ENCODE data around the gene SEMA6A.

DNA sequence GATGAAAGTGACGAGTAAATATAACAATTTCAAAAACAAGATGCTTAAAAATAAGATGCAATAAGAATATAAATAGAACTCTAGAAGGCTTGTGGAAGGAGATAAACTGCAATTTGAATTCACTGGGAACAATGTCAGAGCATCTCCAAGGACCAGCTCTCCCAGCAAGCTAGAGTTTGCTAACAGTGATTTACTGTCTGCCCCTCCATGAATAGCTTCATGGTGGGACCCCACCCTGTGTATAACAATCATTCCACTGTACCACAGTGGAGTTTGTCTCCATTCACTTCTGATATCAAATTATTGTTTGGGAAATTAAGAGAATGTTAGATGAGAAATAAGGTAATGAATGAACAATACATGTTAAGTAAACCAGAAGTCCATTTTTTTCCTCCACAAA lies 7.3 kb upstream of the SEMA6A start:
- TF ChIP-seq, protein P1, sequence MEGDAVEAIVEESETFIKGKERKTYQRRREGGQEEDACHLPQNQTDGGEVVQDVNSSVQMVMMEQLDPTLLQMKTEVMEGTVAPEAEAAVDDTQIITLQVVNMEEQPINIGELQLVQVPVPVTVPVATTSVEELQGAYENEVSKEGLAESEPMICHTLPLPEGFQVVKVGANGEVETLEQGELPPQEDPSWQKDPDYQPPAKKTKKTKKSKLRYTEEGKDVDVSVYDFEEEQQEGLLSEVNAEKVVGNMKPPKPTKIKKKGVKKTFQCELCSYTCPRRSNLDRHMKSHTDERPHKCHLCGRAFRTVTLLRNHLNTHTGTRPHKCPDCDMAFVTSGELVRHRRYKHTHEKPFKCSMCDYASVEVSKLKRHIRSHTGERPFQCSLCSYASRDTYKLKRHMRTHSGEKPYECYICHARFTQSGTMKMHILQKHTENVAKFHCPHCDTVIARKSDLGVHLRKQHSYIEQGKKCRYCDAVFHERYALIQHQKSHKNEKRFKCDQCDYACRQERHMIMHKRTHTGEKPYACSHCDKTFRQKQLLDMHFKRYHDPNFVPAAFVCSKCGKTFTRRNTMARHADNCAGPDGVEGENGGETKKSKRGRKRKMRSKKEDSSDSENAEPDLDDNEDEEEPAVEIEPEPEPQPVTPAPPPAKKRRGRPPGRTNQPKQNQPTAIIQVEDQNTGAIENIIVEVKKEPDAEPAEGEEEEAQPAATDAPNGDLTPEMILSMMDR (IDR thresholded peaks at IDR 0.05): no peak
- no peak for TF ChIP-seq POLR2A (IDR thresholded peaks at IDR 0.05)
